SW 1271 (cell line): Measurements from ENCODE around the gene ABHD1.
"Not testable (repeated sequence)": the region's sequence is repeated elsewhere in the genome, so short reads cannot be mapped to it uniquely, and the experiment has no call there.

Source experiments
- DNase-seq, 2 experiments: peaks; one replicate each; lab custom pipeline; 2025; lab: John Stamatoyannopoulos, UW

Gene ABHD1

DNA sequence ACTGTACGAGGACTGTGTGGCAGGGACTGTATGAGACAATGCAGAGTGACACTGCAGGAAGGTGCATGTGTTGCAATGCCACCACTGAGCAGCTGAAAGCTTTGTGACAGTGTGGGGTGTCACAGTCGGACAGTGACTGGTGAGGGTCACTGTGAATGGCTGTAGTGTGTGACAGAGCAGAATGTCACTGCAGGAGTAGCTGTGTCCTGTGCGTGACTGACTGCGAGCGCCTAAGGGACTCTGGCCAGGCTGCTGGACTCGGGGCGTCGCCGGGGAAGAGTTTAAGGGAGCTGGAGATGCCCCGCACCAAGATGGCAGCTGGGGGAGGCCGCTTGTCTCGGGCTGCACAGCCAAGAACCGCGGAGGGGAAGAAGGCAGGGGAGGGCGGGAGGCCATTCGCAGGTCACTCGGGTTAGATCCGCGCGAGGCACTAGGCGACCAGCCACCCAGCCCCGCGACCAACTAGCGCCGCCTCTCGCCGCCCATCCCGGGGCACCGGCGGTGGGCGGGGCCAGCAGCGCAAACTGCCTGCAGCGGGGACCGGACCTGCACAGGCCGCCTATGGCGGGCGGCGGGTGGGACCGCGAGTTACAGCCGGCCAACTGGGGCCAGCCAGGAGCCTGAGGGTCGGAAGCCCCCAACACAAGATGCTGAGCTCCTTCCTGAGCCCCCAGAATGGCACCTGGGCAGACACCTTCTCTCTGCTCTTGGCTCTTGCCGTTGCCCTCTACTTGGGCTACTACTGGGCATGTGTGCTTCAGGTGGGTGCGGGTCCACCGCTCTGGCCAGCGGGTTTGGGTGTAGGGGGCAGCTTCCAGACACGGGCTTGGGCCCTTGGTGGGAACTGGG, at the start of gene ABHD1:
Gene ABHD1 (plus strand): TSS at position 514 of the 849 bp plus-strand sequence. CDS start 134 bp downstream, at position 648.
- DNase-seq: no peak

GRCh38 chr2:27074738-27075565, 48.7 kb upstream of the ABHD1 start:
- no peak for DNase-seq

DNA sequence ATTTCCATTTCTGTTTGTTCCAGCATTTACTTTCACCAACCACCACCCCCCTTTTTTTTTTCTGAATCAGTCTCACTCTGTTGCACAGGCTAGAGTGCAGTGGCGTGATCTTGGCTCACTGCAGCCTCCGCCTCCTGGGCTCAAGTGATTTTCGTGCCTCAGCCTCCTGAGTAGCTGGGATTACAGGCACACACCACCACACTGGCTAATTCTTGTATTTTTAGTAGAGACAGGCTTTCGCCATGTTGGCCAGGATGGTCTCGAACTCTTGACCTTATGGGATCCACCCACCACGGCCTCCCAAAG, 48.1 kb upstream of the ABHD1 start:
- DNase-seq: not testable (repeated sequence)

DNA sequence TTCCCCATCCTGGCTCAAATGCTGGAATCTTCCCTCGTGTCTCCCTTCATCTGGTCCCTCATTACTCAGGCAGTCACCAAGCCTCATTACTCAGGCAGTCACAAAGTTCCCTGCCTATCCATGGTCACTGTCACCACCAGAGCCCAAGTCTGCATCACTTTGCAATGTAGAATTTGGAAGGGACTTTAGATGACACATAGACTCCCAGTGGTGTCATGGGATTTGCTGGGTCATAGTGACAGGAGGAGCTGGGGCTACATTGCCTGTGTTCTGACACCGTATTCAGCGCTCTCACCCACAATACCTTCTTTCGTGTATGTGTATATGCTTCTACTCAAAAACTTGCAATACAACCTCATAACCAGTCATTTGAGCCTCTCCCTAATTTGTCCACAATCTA, 47.3 kb upstream of the ABHD1 start:
- DNase-seq: no peak

DNA sequence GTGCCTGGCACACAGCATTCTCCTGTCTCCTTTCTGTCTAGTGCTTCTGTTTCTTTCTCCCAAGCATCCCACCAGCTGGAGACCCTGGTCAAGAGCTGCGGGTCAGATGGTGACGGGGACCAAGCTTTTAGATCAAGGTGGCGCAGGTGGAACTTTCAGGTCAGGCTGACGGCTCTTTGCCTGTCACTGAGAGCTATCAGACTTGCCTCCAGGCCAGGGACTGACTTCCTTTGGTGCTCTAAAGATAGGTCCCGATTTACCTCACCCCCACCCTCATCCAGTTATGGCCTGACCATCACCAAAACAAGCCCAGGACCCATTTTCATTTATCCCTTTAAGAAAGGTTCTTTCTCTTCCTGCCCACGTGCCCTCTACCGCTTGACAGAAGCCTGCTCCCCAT, 46.4 kb upstream of the ABHD1 start:
- no peak for DNase-seq

DNA sequence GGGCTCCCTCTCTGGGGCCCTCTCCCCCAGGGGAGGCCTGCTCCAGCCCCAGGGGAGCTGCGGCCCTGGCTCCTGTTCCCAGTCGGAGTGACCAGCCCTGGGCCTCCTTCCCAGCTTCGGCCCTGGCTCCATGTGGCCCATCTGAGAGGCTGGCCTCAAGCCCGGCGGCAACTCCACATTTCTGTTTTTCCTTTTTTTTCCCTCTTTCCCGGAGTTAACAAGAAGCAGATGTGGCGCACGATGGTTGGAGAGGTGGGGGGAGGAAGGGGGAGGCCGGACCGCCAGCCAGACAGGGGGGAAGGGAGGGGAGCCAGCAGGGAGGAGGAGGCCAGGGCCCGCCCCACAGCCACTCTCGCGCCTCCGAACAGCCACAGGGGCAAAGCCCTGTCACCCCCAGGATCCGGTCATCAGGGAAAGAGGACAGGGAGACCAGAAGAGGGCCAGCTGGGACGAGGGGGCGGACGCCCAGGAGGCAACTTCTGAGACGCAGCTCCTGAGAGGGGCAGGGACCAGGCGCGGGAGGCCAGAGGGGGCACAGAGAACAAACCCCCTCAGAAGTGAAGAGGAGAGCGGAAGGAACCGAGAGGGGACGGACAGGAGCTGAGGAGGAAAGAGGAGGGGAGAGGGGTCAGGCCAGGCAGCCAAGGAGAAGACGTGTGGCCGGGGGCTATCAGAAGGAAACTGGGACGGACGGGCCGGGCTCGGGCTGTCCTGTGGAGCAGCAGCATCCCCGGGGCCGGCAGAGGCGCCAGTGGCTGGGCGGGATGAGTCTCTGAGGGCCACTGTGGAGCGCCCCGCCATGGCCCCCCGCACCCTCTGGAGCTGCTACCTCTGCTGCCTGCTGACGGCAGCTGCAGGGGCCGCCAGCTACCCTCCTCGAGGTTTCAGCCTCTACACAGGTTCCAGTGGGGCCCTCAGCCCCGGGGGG, 45.1 kb upstream of the ABHD1 start, which contains the start of gene EMILIN1:
Gene EMILIN1 (plus strand): TSS at position 349 of the 928 bp plus-strand sequence. CDS start 451 bp downstream, at position 800.
- DNase-seq: no peak

- DNase-seq: no peak
These were observed 44.1 kb upstream of the ABHD1 start for GRCh38 chr2:27079233-27080139.

DNA sequence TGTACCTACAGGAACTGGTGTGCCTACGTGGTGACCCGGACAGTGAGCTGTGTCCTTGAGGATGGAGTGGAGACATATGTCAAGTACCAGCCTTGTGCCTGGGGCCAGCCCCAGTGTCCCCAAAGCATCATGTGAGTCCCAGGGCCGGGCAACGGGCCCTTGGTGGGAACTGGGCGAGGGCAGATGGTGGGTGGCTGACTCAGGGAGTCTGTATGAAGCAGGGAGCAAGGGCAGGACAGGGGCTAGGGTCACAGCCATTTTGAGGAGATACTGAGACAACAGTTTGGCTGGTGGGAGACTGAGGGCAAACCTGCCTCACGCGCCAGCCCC, 43.5 kb upstream of the ABHD1 start:
- no peak for DNase-seq

DNA sequence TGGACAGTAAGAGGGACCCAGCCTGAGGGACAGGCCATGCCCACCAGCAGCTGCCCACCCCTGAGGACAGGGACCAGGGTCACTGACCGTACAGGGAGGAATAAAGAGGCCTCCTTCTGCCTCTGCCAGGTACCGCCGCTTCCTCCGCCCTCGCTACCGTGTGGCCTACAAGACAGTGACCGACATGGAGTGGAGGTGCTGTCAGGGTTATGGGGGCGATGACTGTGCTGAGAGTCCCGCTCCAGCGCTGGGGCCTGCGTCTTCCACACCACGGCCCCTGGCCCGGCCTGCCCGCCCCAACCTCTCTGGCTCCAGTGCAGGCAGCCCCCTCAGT, 43.0 kb upstream of the ABHD1 start:
- no peak for DNase-seq

DNA sequence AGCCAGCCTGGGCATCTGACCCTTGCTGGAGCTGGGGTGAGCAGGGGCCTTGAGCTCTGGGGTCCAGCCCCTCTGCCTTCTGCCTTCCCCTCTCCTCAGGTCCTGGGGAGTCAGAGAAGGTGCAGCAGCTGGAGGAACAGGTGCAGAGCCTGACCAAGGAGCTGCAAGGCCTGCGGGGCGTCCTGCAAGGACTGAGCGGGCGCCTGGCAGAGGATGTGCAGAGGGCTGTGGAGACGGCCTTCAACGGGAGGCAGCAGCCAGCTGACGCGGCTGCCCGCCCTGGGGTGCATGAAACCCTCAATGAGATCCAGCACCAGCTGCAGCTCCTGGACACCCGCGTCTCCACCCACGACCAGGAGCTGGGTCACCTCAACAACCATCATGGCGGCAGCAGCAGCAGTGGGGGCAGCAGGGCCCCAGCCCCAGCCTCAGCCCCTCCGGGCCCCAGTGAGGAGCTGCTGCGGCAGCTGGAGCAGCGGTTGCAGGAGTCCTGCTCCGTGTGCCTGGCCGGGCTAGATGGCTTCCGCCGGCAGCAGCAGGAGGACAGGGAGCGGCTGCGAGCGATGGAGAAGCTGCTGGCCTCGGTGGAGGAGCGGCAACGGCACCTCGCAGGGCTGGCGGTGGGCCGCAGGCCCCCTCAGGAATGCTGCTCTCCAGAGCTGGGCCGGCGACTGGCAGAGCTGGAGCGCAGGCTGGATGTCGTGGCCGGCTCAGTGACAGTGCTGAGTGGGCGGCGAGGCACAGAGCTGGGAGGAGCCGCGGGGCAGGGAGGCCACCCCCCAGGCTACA, 41.4 kb upstream of the ABHD1 start:
- DNase-seq: no peak

DNA sequence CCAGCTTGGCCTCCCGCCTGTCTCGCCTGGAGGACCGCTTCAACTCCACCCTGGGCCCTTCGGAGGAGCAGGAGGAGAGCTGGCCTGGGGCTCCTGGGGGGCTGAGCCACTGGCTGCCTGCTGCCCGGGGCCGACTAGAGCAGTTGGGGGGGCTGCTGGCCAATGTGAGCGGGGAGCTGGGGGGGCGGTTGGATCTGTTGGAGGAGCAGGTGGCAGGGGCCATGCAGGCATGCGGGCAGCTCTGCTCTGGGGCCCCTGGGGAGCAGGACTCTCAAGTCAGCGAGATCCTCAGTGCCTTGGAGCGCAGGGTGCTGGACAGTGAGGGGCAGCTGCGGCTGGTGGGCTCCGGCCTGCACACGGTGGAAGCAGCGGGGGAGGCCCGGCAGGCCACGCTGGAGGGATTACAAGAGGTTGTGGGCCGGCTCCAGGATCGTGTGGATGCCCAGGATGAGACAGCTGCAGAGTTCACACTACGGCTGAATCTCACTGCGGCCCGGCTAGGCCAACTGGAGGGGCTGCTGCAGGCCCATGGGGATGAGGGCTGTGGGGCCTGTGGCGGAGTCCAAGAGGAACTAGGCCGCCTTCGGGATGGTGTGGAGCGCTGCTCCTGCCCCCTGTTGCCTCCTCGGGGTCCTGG, 40.7 kb upstream of the ABHD1 start:
- no peak for DNase-seq

GRCh38 chr2:27083410-27084296, 40.0 kb upstream of the ABHD1 start:
- no peak for DNase-seq

GRCh38 chr2:27084297-27085061, 39.1 kb upstream of the ABHD1 start:
- no peak for DNase-seq

DNA sequence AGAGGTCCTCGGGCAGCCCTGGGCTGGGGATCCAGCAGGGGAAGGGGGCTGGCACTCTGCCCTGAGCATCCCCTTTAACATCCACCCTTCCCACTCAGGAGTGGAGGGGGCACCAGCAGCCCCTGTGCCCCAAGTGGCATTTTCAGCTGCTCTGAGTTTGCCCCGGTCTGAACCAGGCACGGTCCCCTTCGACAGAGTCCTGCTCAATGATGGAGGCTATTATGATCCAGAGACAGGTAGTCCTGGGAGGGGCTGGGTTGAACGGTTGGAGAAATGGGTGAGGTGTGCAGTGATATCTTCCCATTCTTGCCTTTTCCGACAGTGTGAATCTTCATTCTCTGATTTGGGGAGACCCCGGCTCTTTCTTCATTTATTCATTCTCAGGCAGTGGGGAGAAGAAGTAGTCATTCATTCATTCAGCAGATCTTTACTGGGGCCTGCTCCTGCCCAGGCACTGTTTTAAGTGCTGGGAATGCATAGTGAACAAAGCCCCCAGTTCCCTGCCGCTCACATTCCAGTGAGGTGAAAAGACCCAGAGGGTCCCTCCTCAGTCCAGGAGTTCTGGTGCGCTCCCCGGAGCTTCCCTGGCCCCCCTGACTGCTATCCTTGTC, 38.4 kb upstream of the ABHD1 start:
- no peak for DNase-seq

- peak; percentile 54 to 63 for DNase-seq
These were observed 37.9 kb upstream of the ABHD1 start for GRCh38 chr2:27085673-27086089.

DNA sequence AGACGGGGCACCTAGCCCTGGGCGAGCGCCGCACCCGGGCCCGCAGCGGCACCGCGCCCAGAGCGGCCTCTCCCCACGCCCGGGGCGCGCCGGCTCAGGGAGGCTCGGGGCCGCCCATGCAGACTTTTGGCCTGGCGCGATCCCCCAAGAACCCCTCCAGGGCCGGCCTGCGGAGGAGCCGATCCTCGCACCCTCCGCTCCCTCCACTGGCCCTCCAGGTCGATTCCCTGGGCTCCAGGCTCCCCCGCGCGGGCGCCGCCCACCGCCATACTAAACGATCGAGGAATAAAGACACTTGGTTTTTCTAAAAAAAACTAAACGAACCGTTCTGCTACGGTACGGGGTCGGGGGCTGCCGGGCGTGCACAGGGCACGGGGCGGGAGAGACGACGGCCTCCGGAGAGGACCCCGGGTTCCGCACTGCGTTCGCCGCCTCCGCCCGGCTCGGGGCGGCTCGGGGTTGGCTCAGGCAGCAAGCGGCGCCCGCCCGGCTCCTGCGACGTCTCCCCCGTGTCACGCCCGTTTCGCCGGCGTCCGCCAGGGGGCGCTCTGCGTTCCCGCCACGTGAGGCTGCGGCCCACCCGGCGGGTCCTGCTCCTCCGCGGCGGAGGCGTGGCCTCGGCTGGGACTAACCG, 37.4 kb upstream of the ABHD1 start:
- peak; percentile 80 to 92 for DNase-seq
